ENCODE results near the gene AATK.

GRCh38 chr17:81160747-81161453 lies 5.1 kb downstream of the AATK start:
- TF ChIP-seq CTCF (conservative IDR thresholded peaks at IDR 0.05; ENCODE audit: low read depth, low read length) (no peak), EZH2phosphoT487 (IDR thresholded peaks at IDR 0.05; ENCODE audit: borderline replicate concordance, low read length) (no peak), EZH2 (IDR thresholded peaks at IDR 0.05; ENCODE audit: low read length, unreplicated experiment) (no peak)
